Smooth muscle cell (in vitro differentiated cells): ENCODE measurements around the gene KDM7A. TPM values are rescaled to one million over a fixed set of nuclear protein-coding genes. Genes with fewer than 3 reads are reported as not detected.

Source experiments
- DNase-seq: peaks from one replicate; lab custom pipeline; 2025; ENCODE audit not compliant: unreplicated experiment; lab: John Stamatoyannopoulos, UW
- H2AFZ ChIP-seq: fragments of 200-600 bp; sonication (generic); 2 replicates; pipeline ENCODE4 v1.6.0; 2016; ENCODE audit warnings: antibody characterized with exemption, low read depth, mild to moderate bottlenecking
- H3F3A ChIP-seq: fragments of 200-600 bp; sonication (generic); 2 replicates; pipeline ENCODE4 v1.6.0; 2017; ENCODE audit warnings: antibody characterized with exemption, low read depth
- H3K27ac ChIP-seq: fragments of 200-600 bp; sonication (generic); 2 replicates; pipeline ENCODE4 v1.5.1; 2016; ENCODE audit warnings: low read depth, mild to moderate bottlenecking
- H3K27me3 ChIP-seq: fragments of 200-600 bp; sonication (generic); 2 replicates; pipeline ENCODE4 v1.6.1; 2016; ENCODE audit warnings: low read depth, mild to moderate bottlenecking
- H3K36me3 ChIP-seq: fragments of 200-600 bp; sonication (generic); 2 replicates; pipeline ENCODE4 v1.5.1; 2016; ENCODE audit warnings: low read depth
- H3K4me1 ChIP-seq: fragments of 200-600 bp; sonication (generic); 2 replicates; pipeline ENCODE4 v1.5.1; 2016; ENCODE audit warnings: low read depth
- H3K4me2 ChIP-seq: fragments of 200-600 bp; sonication (generic); 2 replicates; pipeline ENCODE4 v1.6.0; 2016; ENCODE audit warnings: mild to moderate bottlenecking
- H3K4me3 ChIP-seq: fragments of 200-600 bp; sonication (generic); 2 replicates; pipeline ENCODE4 v1.5.1; 2016; ENCODE audit warnings: mild to moderate bottlenecking
- H3K79me2 ChIP-seq: fragments of 200-600 bp; sonication (generic); 2 replicates; pipeline ENCODE4 v1.6.0; 2016; ENCODE audit warnings: low read depth, mild to moderate bottlenecking
- H3K9ac ChIP-seq: fragments of 200-600 bp; sonication (generic); 2 replicates; pipeline ENCODE4 v1.6.0; 2016; ENCODE audit warnings: low read depth
- H3K9me3 ChIP-seq: fragments of 200-600 bp; sonication (generic); replicated peaks from 2 replicates; pipeline ENCODE4 v1.5.1; 2016; ENCODE audit warnings: low read depth
- H4K20me1 ChIP-seq: fragments of 200-600 bp; sonication (generic); 2 replicates; pipeline ENCODE4 v1.6.0; 2016; ENCODE audit warnings: low read depth
- CTCF ChIP-seq: fragments of 200-600 bp; sonication (generic); IDR thresholded peaks from 2 replicates; pipeline ENCODE4 v1.5.1; 2017; ENCODE audit warnings: borderline replicate concordance, mild to moderate bottlenecking, antibody characterized with exemption; ENCODE audit not compliant: insufficient read depth, poor library complexity, severe bottlenecking
- WGBS: methylation state at CpG from one replicate; pipeline ENCODE4 v1.1.7; 2016; ENCODE audit warnings: low lambda C conversion rate; 5-methylcytosine and 5-hydroxymethylcytosine counted together
- polyA plus RNA-seq: library from polyadenylated mRNA; unstranded; fragments of >200 nt; fragmentation: Nextera tagmentation; extraction: Ambion mirVana; gene quantifications from 2 replicates; pipeline ENCODE4 v1.2.1, GENCODE V29; 2016
- total RNA-seq: library from RNA; depleted of rRNA; stranded (reverse); fragments of >200 nt; gene quantifications from 2 replicates; pipeline ENCODE4 v1.2.3, GENCODE V29; 2014

KDM7A gene
- total and polyA plus RNA-seq, 2 experiments from 2014 or later, result 0.88 to 17.3 TPM

GRCh38 chr7:140082770-140083169, 94.0 kb downstream of the KDM7A start:
- Histone ChIP-seq H3K4me3 (no peak overlapping the region), H3K9me3 (no peaks in the 10 kb centered on the region), H3K79me2 (no peaks in the 10 kb centered on the region), H3K27me3 (no peaks in the 10 kb centered on the region), H3F3A (no peaks in the 10 kb centered on the region), H3K27ac (no peak overlapping the region), H3K4me1 (no peaks in the 10 kb centered on the region), H4K20me1 (no peaks in the 10 kb centered on the region), H3K36me3 (no peaks in the 10 kb centered on the region), H3K4me2 (no peak overlapping the region), H2AFZ (no peak overlapping the region), H3K9ac (no peak overlapping the region)
- no peak for TF ChIP-seq CTCF
- no peak for DNase-seq
- 97% methylated on average over 7 of the region's 7 CpGs for WGBS

- H3K79me2 ChIP-seq, result no peaks in the 10 kb centered on the region
- H3K9me3 ChIP-seq, result no peaks in the 10 kb centered on the region
- no peaks in the 10 kb centered on the region for H3K36me3 ChIP-seq
- no peak for DNase-seq
- no peak overlapping the region for H2AFZ ChIP-seq
- H3K27ac ChIP-seq, result no peak overlapping the region
- no peak overlapping the region for H3K4me3 ChIP-seq
- H3K4me1 ChIP-seq, result no peaks in the 10 kb centered on the region
- H3K27me3 ChIP-seq, result no peaks in the 10 kb centered on the region
- H3F3A ChIP-seq, result no peaks in the 10 kb centered on the region
- 98% methylated on average over 10 of the region's 11 CpGs for WGBS
- H4K20me1 ChIP-seq, result no peaks in the 10 kb centered on the region
- no peak overlapping the region for H3K4me2 ChIP-seq
- no peak overlapping the region for H3K9ac ChIP-seq
- no peak for TF ChIP-seq CTCF
Measured at GRCh38 chr7:140081774-140082425, 94.9 kb downstream of the KDM7A start.

GRCh38 chr7:140080919-140081318, 95.9 kb downstream of the KDM7A start:
- DNase-seq, result no peak
- no peak overlapping the region for H3K4me2 ChIP-seq
- H3K36me3 ChIP-seq, result no peaks in the 10 kb centered on the region
- H3K4me3 ChIP-seq, result no peak overlapping the region
- H3K79me2 ChIP-seq, result no peaks in the 10 kb centered on the region
- no peak overlapping the region for H3K9ac ChIP-seq
- TF ChIP-seq CTCF, result no peak
- WGBS, result 88% methylated on average over 7 of the region's 7 CpGs
- no peaks in the 10 kb centered on the region for H3K27me3 ChIP-seq
- no peak overlapping the region for H3K27ac ChIP-seq
- H3K4me1 ChIP-seq, result no peaks in the 10 kb centered on the region
- H4K20me1 ChIP-seq, result no peaks in the 10 kb centered on the region
- no peak overlapping the region for H2AFZ ChIP-seq
- H3F3A ChIP-seq, result no peaks in the 10 kb centered on the region
- H3K9me3 ChIP-seq, result no peaks in the 10 kb centered on the region

- H3F3A ChIP-seq, result no peaks in the 10 kb centered on the region
- 32% methylated on average over 6 of the region's 6 CpGs for WGBS
- H3K4me3 ChIP-seq, result no peak overlapping the region
- no peak for DNase-seq
- H4K20me1 ChIP-seq, result no peaks in the 10 kb centered on the region
- H3K9ac ChIP-seq, result no peak overlapping the region
- H3K79me2 ChIP-seq, result no peaks in the 10 kb centered on the region
- no peaks in the 10 kb centered on the region for H3K9me3 ChIP-seq
- no peaks in the 10 kb centered on the region for H3K36me3 ChIP-seq
- no peak overlapping the region for H3K27ac ChIP-seq
- H2AFZ ChIP-seq, result no peak overlapping the region
- no peaks in the 10 kb centered on the region for H3K4me1 ChIP-seq
- no peak overlapping the region for H3K4me2 ChIP-seq
- H3K27me3 ChIP-seq, result no peaks in the 10 kb centered on the region
- TF ChIP-seq CTCF, result peak; percentile 19
Measured at GRCh38 chr7:140079121-140079536, 97.7 kb downstream of the KDM7A start.
